Peyer's patch (tissue), 4 donors: Measurements from ENCODE around the gene TNRC6B.

Experiments used
- POLR2A ChIP-seq, 2 donors: fragments of 450-650 bp; IDR thresholded peaks; one replicate each; pipeline ENCODE4 v1.5.1; 2017; ENCODE audit warnings: antibody characterized with exemption in 2 of 2, mild to moderate bottlenecking in 2 of 2, moderate library complexity in 2 of 2
- TF ChIP-seq, protein P1 (sequence below), 6 experiments: fragments of 450-650 bp in 4 of 6; fragments of 200-600 bp in 2 of 6; sonication (generic) in 1 of 6; IDR thresholded peaks; one replicate each; pipeline ENCODE4 v1.5.1; 2017 to 2019; ENCODE audit warnings: antibody characterized with exemption in 6 of 6, mild to moderate bottlenecking in 3 of 6, moderate library complexity in 1 of 6

GRCh38 chr22:40270748-40271373 lies 93.1 kb downstream of the TNRC6B start:
- TF ChIP-seq POLR2A (IDR thresholded peaks at IDR 0.05), result no peak
- TF ChIP-seq, protein P1, sequence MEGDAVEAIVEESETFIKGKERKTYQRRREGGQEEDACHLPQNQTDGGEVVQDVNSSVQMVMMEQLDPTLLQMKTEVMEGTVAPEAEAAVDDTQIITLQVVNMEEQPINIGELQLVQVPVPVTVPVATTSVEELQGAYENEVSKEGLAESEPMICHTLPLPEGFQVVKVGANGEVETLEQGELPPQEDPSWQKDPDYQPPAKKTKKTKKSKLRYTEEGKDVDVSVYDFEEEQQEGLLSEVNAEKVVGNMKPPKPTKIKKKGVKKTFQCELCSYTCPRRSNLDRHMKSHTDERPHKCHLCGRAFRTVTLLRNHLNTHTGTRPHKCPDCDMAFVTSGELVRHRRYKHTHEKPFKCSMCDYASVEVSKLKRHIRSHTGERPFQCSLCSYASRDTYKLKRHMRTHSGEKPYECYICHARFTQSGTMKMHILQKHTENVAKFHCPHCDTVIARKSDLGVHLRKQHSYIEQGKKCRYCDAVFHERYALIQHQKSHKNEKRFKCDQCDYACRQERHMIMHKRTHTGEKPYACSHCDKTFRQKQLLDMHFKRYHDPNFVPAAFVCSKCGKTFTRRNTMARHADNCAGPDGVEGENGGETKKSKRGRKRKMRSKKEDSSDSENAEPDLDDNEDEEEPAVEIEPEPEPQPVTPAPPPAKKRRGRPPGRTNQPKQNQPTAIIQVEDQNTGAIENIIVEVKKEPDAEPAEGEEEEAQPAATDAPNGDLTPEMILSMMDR (IDR thresholded peaks at IDR 0.05), result no peak
